ENCODE measurements around the gene CRYM.

Gene CRYM

GRCh38 chr16:21226749-21227148 lies 51.3 kb downstream of the CRYM start:
- Histone ChIP-seq H4K20me1 (ENCODE audit: low read depth, low read length) (no peaks in the 10 kb centered on the region), H3K4me2 (ENCODE audit: low read depth, low read length, poor library complexity, severe bottlenecking) (no peak overlapping the region), H3K79me2 (ENCODE audit: insufficient read depth, low read length) (no peaks in the 10 kb centered on the region), H3K27me3 (ENCODE audit: low read length) (peaks cover 2% of the 10 kb centered on the region; the same call in 1 of the 2 replicates), H3K36me3 (ENCODE audit: low read length) (no peaks in the 10 kb centered on the region), H2AFZ (ENCODE audit: low read depth, low read length, severe bottlenecking) (no peak overlapping the region), H3K9ac (ENCODE audit: low read length) (no peak overlapping the region), H3K9me3 (ENCODE audit: insufficient read depth, low read length) (no peaks in the 10 kb centered on the region), H3K9me2 (replicated peaks; ENCODE audit: insufficient read depth, low read length) (no peaks in the 10 kb centered on the region), H3K27ac (ENCODE audit: low read depth, low read length) (no peak overlapping the region), H3F3A (ENCODE audit: insufficient read depth) (no peaks in the 10 kb centered on the region), H3K4me3 (ENCODE audit: insufficient read depth, low read length, poor library complexity, severe bottlenecking) (no peak overlapping the region)
- TF ChIP-seq, protein P1, sequence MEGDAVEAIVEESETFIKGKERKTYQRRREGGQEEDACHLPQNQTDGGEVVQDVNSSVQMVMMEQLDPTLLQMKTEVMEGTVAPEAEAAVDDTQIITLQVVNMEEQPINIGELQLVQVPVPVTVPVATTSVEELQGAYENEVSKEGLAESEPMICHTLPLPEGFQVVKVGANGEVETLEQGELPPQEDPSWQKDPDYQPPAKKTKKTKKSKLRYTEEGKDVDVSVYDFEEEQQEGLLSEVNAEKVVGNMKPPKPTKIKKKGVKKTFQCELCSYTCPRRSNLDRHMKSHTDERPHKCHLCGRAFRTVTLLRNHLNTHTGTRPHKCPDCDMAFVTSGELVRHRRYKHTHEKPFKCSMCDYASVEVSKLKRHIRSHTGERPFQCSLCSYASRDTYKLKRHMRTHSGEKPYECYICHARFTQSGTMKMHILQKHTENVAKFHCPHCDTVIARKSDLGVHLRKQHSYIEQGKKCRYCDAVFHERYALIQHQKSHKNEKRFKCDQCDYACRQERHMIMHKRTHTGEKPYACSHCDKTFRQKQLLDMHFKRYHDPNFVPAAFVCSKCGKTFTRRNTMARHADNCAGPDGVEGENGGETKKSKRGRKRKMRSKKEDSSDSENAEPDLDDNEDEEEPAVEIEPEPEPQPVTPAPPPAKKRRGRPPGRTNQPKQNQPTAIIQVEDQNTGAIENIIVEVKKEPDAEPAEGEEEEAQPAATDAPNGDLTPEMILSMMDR (IDR thresholded peaks at IDR 0.05; ENCODE audit: insufficient read depth, low read length, poor library complexity, severe bottlenecking): no peak
- no peak for TF ChIP-seq EZH2phosphoT487 (conservative IDR thresholded peaks at IDR 0.05; ENCODE audit: low read length)

GRCh38 chr16:21224800-21225199 lies 53.3 kb downstream of the CRYM start:
- no peak for TF ChIP-seq EZH2phosphoT487 (conservative IDR thresholded peaks at IDR 0.05; ENCODE audit: low read length)
- TF ChIP-seq, protein P1 (IDR thresholded peaks at IDR 0.05; ENCODE audit: insufficient read depth, low read length, poor library complexity, severe bottlenecking): no peak
- H3K9me2 ChIP-seq (replicated peaks; ENCODE audit: insufficient read depth, low read length): no peaks in the 10 kb centered on the region
- peaks cover 2% of the 10 kb centered on the region; the same call in 1 of the 2 replicates for H3K27me3 ChIP-seq (ENCODE audit: low read length)
- H3K27ac ChIP-seq (ENCODE audit: low read depth, low read length): no peak overlapping the region
- H3K9me3 ChIP-seq (ENCODE audit: insufficient read depth, low read length): no peaks in the 10 kb centered on the region
- H3K36me3 ChIP-seq (ENCODE audit: low read length): no peaks in the 10 kb centered on the region
- no peak overlapping the region for H3K4me2 ChIP-seq (ENCODE audit: low read depth, low read length, poor library complexity, severe bottlenecking)
- H3K9ac ChIP-seq (ENCODE audit: low read length): no peak overlapping the region
- H2AFZ ChIP-seq (ENCODE audit: low read depth, low read length, severe bottlenecking): no peak overlapping the region
- no peaks in the 10 kb centered on the region for H3F3A ChIP-seq (ENCODE audit: insufficient read depth)
- no peaks in the 10 kb centered on the region for H3K79me2 ChIP-seq (ENCODE audit: insufficient read depth, low read length)
- H3K4me3 ChIP-seq (ENCODE audit: insufficient read depth, low read length, poor library complexity, severe bottlenecking): no peak overlapping the region
- no peaks in the 10 kb centered on the region for H4K20me1 ChIP-seq (ENCODE audit: low read depth, low read length)

GRCh38 chr16:21223787-21224186 lies 54.3 kb downstream of the CRYM start:
- Histone ChIP-seq H3K27me3 (ENCODE audit: low read length) (peaks cover 2% of the 10 kb centered on the region; the same call in 1 of the 2 replicates), H3K4me3 (ENCODE audit: insufficient read depth, low read length, poor library complexity, severe bottlenecking) (no peak overlapping the region), H3K9me2 (replicated peaks; ENCODE audit: insufficient read depth, low read length) (no peaks in the 10 kb centered on the region), H3F3A (ENCODE audit: insufficient read depth) (no peaks in the 10 kb centered on the region), H4K20me1 (ENCODE audit: low read depth, low read length) (no peaks in the 10 kb centered on the region), H3K79me2 (ENCODE audit: insufficient read depth, low read length) (no peaks in the 10 kb centered on the region), H3K9me3 (ENCODE audit: insufficient read depth, low read length) (no peaks in the 10 kb centered on the region), H3K27ac (ENCODE audit: low read depth, low read length) (no peak overlapping the region), H3K36me3 (ENCODE audit: low read length) (no peaks in the 10 kb centered on the region), H3K4me2 (ENCODE audit: low read depth, low read length, poor library complexity, severe bottlenecking) (no peak overlapping the region), H2AFZ (ENCODE audit: low read depth, low read length, severe bottlenecking) (no peak overlapping the region), H3K9ac (ENCODE audit: low read length) (no peak overlapping the region)
- TF ChIP-seq, protein P1 (IDR thresholded peaks at IDR 0.05; ENCODE audit: insufficient read depth, low read length, poor library complexity, severe bottlenecking): no peak
- TF ChIP-seq EZH2phosphoT487 (conservative IDR thresholded peaks at IDR 0.05; ENCODE audit: low read length): no peak
